Liver (tissue), 9 donors: Measurements from ENCODE around the gene DDX50. TPM values are rescaled to one million over a fixed set of nuclear protein-coding genes. Genes with fewer than 3 reads are reported as not detected.
"Not testable (repeated sequence)": the region's sequence is repeated elsewhere in the genome, so short reads cannot be mapped to it uniquely, and the experiment has no call there.

Experiments used
- DNase-seq: peaks from one replicate; pipeline ENCODE4 v3.0.0-alpha.2; 2017; ENCODE audit warnings: low spot score
- H3K27ac ChIP-seq, 2 donors: one replicate each; pipeline ENCODE4 v1.7.0; 2013; ENCODE audit warnings: inconsistent platforms in 2 of 2, low read length in 2 of 2, control low read depth in 1 of 2, low read depth in 1 of 2, mild to moderate bottlenecking in 1 of 2
- H3K27me3 ChIP-seq, 4 donors: one replicate each; pipeline versions ENCODE4 v1.6.1 to v1.7.0; 2013; ENCODE audit warnings: low read length in 3 of 4, inconsistent platforms in 1 of 4, mild to moderate bottlenecking in 1 of 4, moderate library complexity in 1 of 4; ENCODE audit not compliant: control insufficient read depth in 4 of 4, insufficient read depth in 4 of 4
- H3K36me3 ChIP-seq, 4 donors: one replicate each; pipeline versions ENCODE4 v1.6.1 to v1.7.0; 2013; ENCODE audit warnings: low read length in 3 of 4, mild to moderate bottlenecking in 3 of 4, low read depth in 1 of 4, moderate library complexity in 1 of 4; ENCODE audit not compliant: control insufficient read depth in 4 of 4, insufficient read depth in 3 of 4
- H3K4me1 ChIP-seq, 4 donors: one replicate each; pipeline versions ENCODE4 v1.6.1 to v1.7.0; 2013; ENCODE audit warnings: low read length in 3 of 4, mild to moderate bottlenecking in 3 of 4, moderate library complexity in 1 of 4; ENCODE audit not compliant: control insufficient read depth in 4 of 4, insufficient read depth in 4 of 4
- H3K4me3 ChIP-seq, 3 donors: one replicate each; pipeline versions ENCODE4 v1.6.1 to v1.7.0; 2013; ENCODE audit warnings: low read length in 3 of 3, control low read depth in 1 of 3, low read depth in 1 of 3, mild to moderate bottlenecking in 1 of 3
- H3K9ac ChIP-seq, 2 donors: one replicate each; pipeline ENCODE4 v1.7.0; 2013; ENCODE audit warnings: low read length in 2 of 2, mild to moderate bottlenecking in 2 of 2, moderate library complexity in 2 of 2, control low read depth in 1 of 2, low read depth in 1 of 2
- H3K9me3 ChIP-seq, 4 donors: one replicate each; pipeline versions ENCODE4 v1.6.1 to v1.7.0; 2013; ENCODE audit warnings: low read length in 3 of 4; ENCODE audit not compliant: control insufficient read depth in 4 of 4
- FOXA2 ChIP-seq: IDR thresholded peaks from 2 replicates; pipeline ENCODE4 v1.6.1; 2016; ENCODE audit warnings: antibody characterized with exemption
- HNF4A ChIP-seq, 2 donors: conservative IDR thresholded peaks; 2 replicates each; pipeline ENCODE4 v1.6.1; 2016; ENCODE audit warnings: antibody characterized with exemption in 2 of 2, mild to moderate bottlenecking in 2 of 2
- HNF4G ChIP-seq: IDR thresholded peaks from 2 replicates; pipeline ENCODE4 v1.6.1; 2016; ENCODE audit warnings: antibody characterized with exemption
- NR2F2 ChIP-seq: IDR thresholded peaks from 2 replicates; pipeline ENCODE4 v1.6.1; 2016; ENCODE audit warnings: antibody characterized with exemption
- RAD21 ChIP-seq, 2 donors: IDR thresholded peaks; 2 replicates each; pipeline ENCODE4 v1.6.1; 2016; ENCODE audit warnings: antibody characterized with exemption in 2 of 2, mild to moderate bottlenecking in 2 of 2
- RXRA ChIP-seq, 2 donors: IDR thresholded peaks; 2 replicates each; pipeline ENCODE4 v1.6.1; 2017 to 2018; ENCODE audit warnings: antibody characterized with exemption in 2 of 2, mild to moderate bottlenecking in 1 of 2
- SP1 ChIP-seq: IDR thresholded peaks from 2 replicates; pipeline ENCODE4 v1.6.1; 2018; ENCODE audit warnings: antibody characterized with exemption, mild to moderate bottlenecking
- TAF1 ChIP-seq: conservative IDR thresholded peaks from 2 replicates; pipeline ENCODE4 v1.6.1; 2016; ENCODE audit warnings: antibody characterized with exemption, mild to moderate bottlenecking
- YY1 ChIP-seq: IDR thresholded peaks from 2 replicates; pipeline ENCODE4 v1.6.1; 2016; ENCODE audit warnings: antibody characterized with exemption, mild to moderate bottlenecking
- ZBTB33 ChIP-seq: IDR thresholded peaks from 2 replicates; pipeline ENCODE4 v1.6.1; 2016; ENCODE audit warnings: antibody characterized with exemption
- WGBS: extraction: QIAGEN DNeasy Blood & Tissue Kit; methylation state at CpG from one replicate; pipeline ENCODE4 v1.1.7; 2013; 5-methylcytosine and 5-hydroxymethylcytosine counted together
- polyA plus RNA-seq, 2 donors: library from polyadenylated mRNA; stranded (reverse) in 1 of 2; unstranded in 1 of 2; fragments of 200-250 nt in 1 of 2; fragments of >200 nt in 1 of 2; fragmentation: Nextera tagmentation in 1 of 2; extraction: Ambion mirVana in 1 of 2; gene quantifications; one replicate each; pipeline versions ENCODE4 v1.2.1 to v1.2.3, GENCODE V29; 2013 to 2015
- total RNA-seq, 2 donors: library from RNA; depleted of rRNA; stranded (reverse); fragments of >200 nt; gene quantifications; one replicate each; pipeline ENCODE4 v1.2.3, GENCODE V29; 2014
- TF ChIP-seq, protein P1 (sequence below): fragments of 150-350 bp; IDR thresholded peaks from 2 replicates; pipeline ENCODE4 v1.5.1; 2017; ENCODE audit warnings: improper control_type of control experiment, low read depth, low read length; ENCODE audit not compliant: missing input control
- TF ChIP-seq, protein P2 (sequence below): IDR thresholded peaks from 2 replicates; pipeline ENCODE4 v1.6.1; 2016; ENCODE audit warnings: antibody characterized with exemption, mild to moderate bottlenecking
- donor health status: healthy.
- donor health status: healthy.
- donor health status: healthy.
- donor health status: healthy.
- donor health status: healthy.

Gene DDX50
- total and polyA plus RNA-seq, 4 donors: 7.0 to 18.8 (median 10.5) TPM

GRCh38 chr10:68929157-68929556, 28.0 kb downstream of the DDX50 start:
- not testable (repeated sequence) for DNase-seq, H3K36me3 ChIP-seq, H3K27ac ChIP-seq, H3K9ac ChIP-seq, H3K4me1 ChIP-seq, H3K4me3 ChIP-seq, H3K27me3 ChIP-seq, H3K9me3 ChIP-seq
- 95% methylated on average over 2 of the region's 2 CpGs for WGBS

- not testable (repeated sequence) for H3K36me3 ChIP-seq, DNase-seq
These were observed 28.8 kb downstream of the DDX50 start for GRCh38 chr10:68929888-68930287.

GRCh38 chr10:68932860-68933259, 31.7 kb downstream of the DDX50 start:
- DNase-seq, H3K27ac ChIP-seq, H3K4me3 ChIP-seq, H3K9me3 ChIP-seq, H3K36me3 ChIP-seq, H3K27me3 ChIP-seq, H3K9ac ChIP-seq, H3K4me1 ChIP-seq: not testable (repeated sequence)
- peak in 1 of 2 donors; percentile 39 for TF ChIP-seq HNF4A (conservative IDR thresholded peaks at IDR 0.05)
- WGBS: 69% methylated on average over 3 of the region's 3 CpGs

More at GRCh38 chr10:68929888-68930287, 28.8 kb downstream of the DDX50 start:
- H3K4me3 ChIP-seq, H3K9me3 ChIP-seq, H3K27me3 ChIP-seq, H3K27ac ChIP-seq, H3K4me1 ChIP-seq, H3K9ac ChIP-seq: not testable (repeated sequence)
- WGBS: 98% methylated on average over 8 of the region's 8 CpGs

DNA sequence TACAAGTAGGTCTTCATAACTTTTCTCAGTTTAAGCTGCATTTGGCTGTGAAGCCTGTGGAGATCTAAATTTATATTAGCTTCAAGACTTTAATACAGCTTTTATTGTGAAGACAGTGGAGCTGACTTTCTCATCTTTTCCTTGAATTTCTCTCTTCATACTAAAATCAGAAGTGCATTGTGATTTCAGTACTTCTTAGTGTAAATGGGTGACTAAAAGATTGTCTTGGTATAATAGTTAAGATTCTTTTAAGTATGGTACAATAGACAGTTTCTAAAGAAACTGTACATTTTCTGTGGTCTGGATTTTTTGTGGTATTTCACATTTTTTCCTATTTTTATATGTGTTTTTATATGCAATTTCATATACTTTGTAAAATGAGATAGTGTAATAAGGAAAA, 33.9 kb downstream of the DDX50 start:
- Histone ChIP-seq H3K9me3 (no peaks in the 10 kb centered on the region), H3K36me3 (peaks cover 4 to 10% (median 6%) of the 10 kb centered on the region in 4 donors), H3K27ac (no peak overlapping the region), H3K4me1 (peaks cover 0 to 19% (median 9%) of the 10 kb centered on the region in 4 donors), H3K9ac (no peak overlapping the region), H3K27me3 (no peaks in the 10 kb centered on the region), H3K4me3 (no peak overlapping the region)
- TF ChIP-seq, protein P1, sequence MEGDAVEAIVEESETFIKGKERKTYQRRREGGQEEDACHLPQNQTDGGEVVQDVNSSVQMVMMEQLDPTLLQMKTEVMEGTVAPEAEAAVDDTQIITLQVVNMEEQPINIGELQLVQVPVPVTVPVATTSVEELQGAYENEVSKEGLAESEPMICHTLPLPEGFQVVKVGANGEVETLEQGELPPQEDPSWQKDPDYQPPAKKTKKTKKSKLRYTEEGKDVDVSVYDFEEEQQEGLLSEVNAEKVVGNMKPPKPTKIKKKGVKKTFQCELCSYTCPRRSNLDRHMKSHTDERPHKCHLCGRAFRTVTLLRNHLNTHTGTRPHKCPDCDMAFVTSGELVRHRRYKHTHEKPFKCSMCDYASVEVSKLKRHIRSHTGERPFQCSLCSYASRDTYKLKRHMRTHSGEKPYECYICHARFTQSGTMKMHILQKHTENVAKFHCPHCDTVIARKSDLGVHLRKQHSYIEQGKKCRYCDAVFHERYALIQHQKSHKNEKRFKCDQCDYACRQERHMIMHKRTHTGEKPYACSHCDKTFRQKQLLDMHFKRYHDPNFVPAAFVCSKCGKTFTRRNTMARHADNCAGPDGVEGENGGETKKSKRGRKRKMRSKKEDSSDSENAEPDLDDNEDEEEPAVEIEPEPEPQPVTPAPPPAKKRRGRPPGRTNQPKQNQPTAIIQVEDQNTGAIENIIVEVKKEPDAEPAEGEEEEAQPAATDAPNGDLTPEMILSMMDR: no peak
- TF ChIP-seq YY1 (no peak), TAF1 (no peak), FOXA2 (no peak), SP1 (no peak), ZBTB33 (no peak), RXRA (IDR thresholded peaks at IDR 0.05) (no peak), HNF4G (no peak), NR2F2 (no peak), RAD21 (IDR thresholded peaks at IDR 0.05) (no peak), HNF4A (conservative IDR thresholded peaks at IDR 0.05) (no peak)
- TF ChIP-seq, protein P2, sequence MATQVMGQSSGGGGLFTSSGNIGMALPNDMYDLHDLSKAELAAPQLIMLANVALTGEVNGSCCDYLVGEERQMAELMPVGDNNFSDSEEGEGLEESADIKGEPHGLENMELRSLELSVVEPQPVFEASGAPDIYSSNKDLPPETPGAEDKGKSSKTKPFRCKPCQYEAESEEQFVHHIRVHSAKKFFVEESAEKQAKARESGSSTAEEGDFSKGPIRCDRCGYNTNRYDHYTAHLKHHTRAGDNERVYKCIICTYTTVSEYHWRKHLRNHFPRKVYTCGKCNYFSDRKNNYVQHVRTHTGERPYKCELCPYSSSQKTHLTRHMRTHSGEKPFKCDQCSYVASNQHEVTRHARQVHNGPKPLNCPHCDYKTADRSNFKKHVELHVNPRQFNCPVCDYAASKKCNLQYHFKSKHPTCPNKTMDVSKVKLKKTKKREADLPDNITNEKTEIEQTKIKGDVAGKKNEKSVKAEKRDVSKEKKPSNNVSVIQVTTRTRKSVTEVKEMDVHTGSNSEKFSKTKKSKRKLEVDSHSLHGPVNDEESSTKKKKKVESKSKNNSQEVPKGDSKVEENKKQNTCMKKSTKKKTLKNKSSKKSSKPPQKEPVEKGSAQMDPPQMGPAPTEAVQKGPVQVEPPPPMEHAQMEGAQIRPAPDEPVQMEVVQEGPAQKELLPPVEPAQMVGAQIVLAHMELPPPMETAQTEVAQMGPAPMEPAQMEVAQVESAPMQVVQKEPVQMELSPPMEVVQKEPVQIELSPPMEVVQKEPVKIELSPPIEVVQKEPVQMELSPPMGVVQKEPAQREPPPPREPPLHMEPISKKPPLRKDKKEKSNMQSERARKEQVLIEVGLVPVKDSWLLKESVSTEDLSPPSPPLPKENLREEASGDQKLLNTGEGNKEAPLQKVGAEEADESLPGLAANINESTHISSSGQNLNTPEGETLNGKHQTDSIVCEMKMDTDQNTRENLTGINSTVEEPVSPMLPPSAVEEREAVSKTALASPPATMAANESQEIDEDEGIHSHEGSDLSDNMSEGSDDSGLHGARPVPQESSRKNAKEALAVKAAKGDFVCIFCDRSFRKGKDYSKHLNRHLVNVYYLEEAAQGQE: no peak
- no peak for DNase-seq
